MM.1S (cell line): ENCODE data around the gene MSGN1.

Source experiments
- DNase-seq: peaks from one replicate; pipeline ENCODE4 v3.0.0-alpha.2; 2015
- H2AFZ ChIP-seq: fragments of 300-600 bp; sonication (generic); 2 replicates; pipeline ENCODE4 v1.6.0; 2016; ENCODE audit warnings: antibody characterized with exemption, low read length
- H3F3A ChIP-seq: fragments of 300-600 bp; sonication (generic); 2 replicates; pipeline ENCODE4 v1.6.1; 2016; ENCODE audit warnings: mild to moderate bottlenecking, antibody characterized with exemption, low read length, moderate library complexity, mixed read lengths; ENCODE audit not compliant: insufficient read depth
- H3K27ac ChIP-seq: fragments of 300-600 bp; sonication (generic); 2 replicates; pipeline ENCODE4 v1.5.1; 2016; ENCODE audit warnings: mild to moderate bottlenecking, low read length
- H3K27me3 ChIP-seq: fragments of 300-600 bp; sonication (generic); replicated peaks from 2 replicates; pipeline ENCODE4 v1.6.0; 2016; ENCODE audit warnings: low read length; ENCODE audit not compliant: insufficient read depth
- H3K36me3 ChIP-seq: fragments of 300-600 bp; sonication (generic); replicated peaks from 2 replicates; pipeline ENCODE4 v1.6.1; 2016; ENCODE audit warnings: mild to moderate bottlenecking, low read length, mixed read lengths; ENCODE audit not compliant: insufficient read depth
- H3K4me1 ChIP-seq: fragments of 300-600 bp; sonication (generic); 2 replicates; pipeline ENCODE4 v1.6.1; 2016; ENCODE audit warnings: low read length, mixed read lengths
- H3K4me2 ChIP-seq: fragments of 300-600 bp; sonication (generic); 2 replicates; pipeline ENCODE4 v1.6.0; 2016; ENCODE audit warnings: low read depth, low read length
- H3K4me3 ChIP-seq: fragments of 300-600 bp; sonication (generic); 2 replicates; pipeline ENCODE4 v1.5.1; 2016; ENCODE audit warnings: low read length, mixed read lengths
- H3K79me2 ChIP-seq: fragments of 300-600 bp; sonication (generic); 2 replicates; pipeline ENCODE4 v1.6.1; 2016; ENCODE audit warnings: mixed run types, low read length, mixed read lengths
- H3K9ac ChIP-seq: fragments of 300-600 bp; sonication (generic); 2 replicates; pipeline ENCODE4 v1.6.1; 2016; ENCODE audit warnings: low read length, mixed read lengths
- H3K9me2 ChIP-seq: fragments of 300-600 bp; sonication (generic); replicated peaks from 2 replicates; pipeline ENCODE4 v1.6.1; 2016; ENCODE audit warnings: mild to moderate bottlenecking, low read length, mixed read lengths; ENCODE audit not compliant: insufficient read depth
- H3K9me3 ChIP-seq: fragments of 300-600 bp; sonication (generic); replicated peaks from 2 replicates; pipeline ENCODE4 v1.6.1; 2016; ENCODE audit warnings: mild to moderate bottlenecking, low read length, mixed read lengths; ENCODE audit not compliant: insufficient read depth
- H4K20me1 ChIP-seq: fragments of 300-600 bp; sonication (generic); 2 replicates; pipeline ENCODE4 v1.6.1; 2016; ENCODE audit warnings: mild to moderate bottlenecking, low read length, moderate library complexity, mixed read lengths; ENCODE audit not compliant: insufficient read depth
- CTCF ChIP-seq: fragments of 300-600 bp; sonication (generic); IDR thresholded peaks from 2 replicates; pipeline ENCODE4 v1.5.1; 2016; ENCODE audit warnings: antibody characterized with exemption, low read length, mixed read lengths
- EZH2 ChIP-seq: fragments of 300-600 bp; sonication (generic); optimal IDR thresholded peaks from 2 replicates; pipeline ENCODE3; 2017; ENCODE audit warnings: low read depth, mild to moderate bottlenecking, antibody characterized with exemption, low read length, mixed read lengths
- EZH2phosphoT487 ChIP-seq: fragments of 300-600 bp; sonication (generic); IDR thresholded peaks from 2 replicates; pipeline ENCODE4 v1.6.1; 2018; ENCODE audit warnings: antibody characterized with exemption, low read length

The MSGN1 gene

DNA sequence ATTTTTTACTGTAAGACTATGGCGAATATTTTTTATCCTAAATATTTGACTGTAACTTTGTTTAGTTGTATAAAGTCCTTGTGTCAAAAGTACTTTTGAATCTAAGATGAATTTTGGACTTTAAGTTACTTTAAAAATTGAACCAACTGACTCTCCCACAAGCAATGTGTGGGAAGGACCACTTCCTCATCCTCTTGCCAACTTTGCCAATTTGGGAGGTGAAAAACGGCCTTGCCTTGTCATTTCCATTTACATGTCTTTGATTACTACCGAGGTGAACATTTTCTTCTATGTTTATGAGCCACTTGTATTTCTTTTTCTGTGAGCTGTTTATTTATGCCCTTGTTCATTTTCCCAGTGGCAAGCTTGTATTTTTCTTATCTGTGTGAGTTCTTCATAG is 12.8 kb upstream of the MSGN1 start:
- no peak overlapping the region for H3K4me3 ChIP-seq
- TF ChIP-seq EZH2phosphoT487: no peak
- no peak for TF ChIP-seq CTCF
- no peak for DNase-seq

GRCh38 chr2:17804358-17804757 is 11.9 kb upstream of the MSGN1 start:
- Histone ChIP-seq H3K9me3 (no peaks in the 10 kb centered on the region), H4K20me1 (no peaks in the 10 kb centered on the region), H3K4me1 (no peaks in the 10 kb centered on the region; the same call in 1 of the 2 replicates), H3K27me3 (no peaks in the 10 kb centered on the region), H3K27ac (no peak overlapping the region), H3K79me2 (no peaks in the 10 kb centered on the region), H2AFZ (no peak overlapping the region), H3K9me2 (no peaks in the 10 kb centered on the region), H3K4me2 (no peak overlapping the region), H3K9ac (no peak overlapping the region), H3F3A (no peaks in the 10 kb centered on the region), H3K36me3 (no peaks in the 10 kb centered on the region), H3K4me3 (no peak overlapping the region)
- no peak for DNase-seq
- TF ChIP-seq CTCF: no peak
- no peak for TF ChIP-seq EZH2phosphoT487
- no peak for TF ChIP-seq EZH2

More for the DNA sequence above, 12.8 kb upstream of the MSGN1 start:
- Histone ChIP-seq H3K4me1 (no peaks in the 10 kb centered on the region; the same call in 1 of the 2 replicates), H3K9ac (no peak overlapping the region), H3K9me2 (no peaks in the 10 kb centered on the region), H3K27me3 (no peaks in the 10 kb centered on the region), H4K20me1 (no peaks in the 10 kb centered on the region), H3K27ac (no peak overlapping the region), H3K4me2 (no peak overlapping the region), H3K36me3 (no peaks in the 10 kb centered on the region), H3K9me3 (no peaks in the 10 kb centered on the region), H2AFZ (no peak overlapping the region), H3F3A (no peaks in the 10 kb centered on the region), H3K79me2 (no peaks in the 10 kb centered on the region)

GRCh38 chr2:17805166-17805565 is 11.1 kb upstream of the MSGN1 start:
- H3K4me1 ChIP-seq: no peaks in the 10 kb centered on the region; the same call in 1 of the 2 replicates
- H3K27me3 ChIP-seq: no peaks in the 10 kb centered on the region
- no peak overlapping the region for H3K27ac ChIP-seq
- TF ChIP-seq EZH2: no peak
- TF ChIP-seq EZH2phosphoT487: no peak
- TF ChIP-seq CTCF: no peak
- no peak overlapping the region for H3K4me2 ChIP-seq
- no peak for DNase-seq
- no peaks in the 10 kb centered on the region for H3F3A ChIP-seq
- H3K9ac ChIP-seq: no peak overlapping the region
- no peak overlapping the region for H2AFZ ChIP-seq
- no peak overlapping the region for H3K4me3 ChIP-seq
- H3K79me2 ChIP-seq: no peaks in the 10 kb centered on the region
- no peaks in the 10 kb centered on the region for H3K36me3 ChIP-seq
- no peaks in the 10 kb centered on the region for H3K9me2 ChIP-seq
- no peaks in the 10 kb centered on the region for H4K20me1 ChIP-seq
- H3K9me3 ChIP-seq: no peaks in the 10 kb centered on the region
